ENCODE measurements around the gene PDE6H.

PDE6H gene

GRCh38 chr12:14976658-14977057, 3.8 kb downstream of the PDE6H start:
- DNase-seq, result no peak

- DNase-seq, result no peak
Measured at GRCh38 chr12:14979468-14979867, 6.6 kb downstream of the PDE6H start.

GRCh38 chr12:14981049-14981448, 8.2 kb downstream of the PDE6H start:
- no peak for DNase-seq

GRCh38 chr12:14982562-14982961, 9.7 kb downstream of the PDE6H start:
- no peak for DNase-seq

GRCh38 chr12:14982991-14983390, 10.1 kb downstream of the PDE6H start:
- DNase-seq, result no peak

GRCh38 chr12:14984036-14984435, 11.2 kb downstream of the PDE6H start:
- DNase-seq, result no peak

GRCh38 chr12:14984766-14985285, 12.0 kb downstream of the PDE6H start:
- no peak for DNase-seq

GRCh38 chr12:14986449-14986848, 13.6 kb downstream of the PDE6H start:
- DNase-seq, result peak in 1 of 3 experiments; percentile 17

GRCh38 chr12:14988035-14988434, 15.2 kb downstream of the PDE6H start:
- DNase-seq, result no peak

GRCh38 chr12:14989790-14990189, 16.9 kb downstream of the PDE6H start:
- DNase-seq, result no peak

GRCh38 chr12:14991069-14991468, 18.2 kb downstream of the PDE6H start:
- no peak for DNase-seq

GRCh38 chr12:14992673-14993072, 19.8 kb downstream of the PDE6H start:
- DNase-seq, result no peak

- DNase-seq, result no peak
Measured at GRCh38 chr12:14993117-14993516, 20.3 kb downstream of the PDE6H start.

GRCh38 chr12:14993537-14994266, 20.9 kb downstream of the PDE6H start:
- no peak for DNase-seq

- no peak for DNase-seq
Measured at GRCh38 chr12:14994610-14995009, 21.8 kb downstream of the PDE6H start.

GRCh38 chr12:14995583-14996425, 23.0 kb downstream of the PDE6H start:
- peak; percentile 13 to 87 (median 51) for DNase-seq

GRCh38 chr12:14997998-14998397, 25.2 kb downstream of the PDE6H start:
- DNase-seq, result no peak

GRCh38 chr12:14999021-14999694, 26.3 kb downstream of the PDE6H start:
- DNase-seq, result no peak

- DNase-seq, result no peak
Measured at GRCh38 chr12:14999695-15000365, 27.0 kb downstream of the PDE6H start.

- no peak for DNase-seq
Measured at GRCh38 chr12:15000575-15000974, 27.7 kb downstream of the PDE6H start.

GRCh38 chr12:15001733-15002382, 29.0 kb downstream of the PDE6H start:
- peak; percentile 36 to 72 (median 48) for DNase-seq

GRCh38 chr12:15004421-15004820, 31.6 kb downstream of the PDE6H start:
- no peak for DNase-seq
